Chondrocyte (in vitro differentiated cells): Measurements from ENCODE around the gene SPNS3. TPM values are rescaled to one million over a fixed set of nuclear protein-coding genes. Genes with fewer than 3 reads are reported as not detected.

Experiments used
- DNase-seq: peaks from one replicate; pipeline ENCODE4 v3.0.0; 2021; ENCODE audit warnings: mixed read lengths, low spot score
- H3K27ac Mint-ChIP-seq: one replicate; pipeline ENCODE4 v1.8.0; 2021; ENCODE audit warnings: mild to moderate bottlenecking, moderate library complexity, mixed read lengths; ENCODE audit not compliant: unreplicated experiment
- H3K27me3 Mint-ChIP-seq: 2 replicates; pipeline ENCODE4 v1.8.0; 2021; ENCODE audit warnings: low read depth, mixed read lengths
- H3K36me3 Mint-ChIP-seq: 2 replicates; pipeline ENCODE4 v1.8.0; 2021; ENCODE audit warnings: low read depth, mixed read lengths
- H3K4me1 Mint-ChIP-seq: 2 replicates; pipeline ENCODE4 v1.8.0; 2021; ENCODE audit warnings: low read depth, mild to moderate bottlenecking, mixed read lengths
- H3K4me3 Mint-ChIP-seq: one replicate; pipeline ENCODE4 v1.8.0; 2021; ENCODE audit warnings: mild to moderate bottlenecking, moderate library complexity, mixed read lengths; ENCODE audit not compliant: unreplicated experiment
- H3K9me3 Mint-ChIP-seq: 2 replicates; pipeline ENCODE4 v1.8.0; 2021; ENCODE audit warnings: low read depth, mixed read lengths
- total RNA-seq: library from RNA; stranded (reverse); gene quantifications from 3 replicates; pipeline ENCODE4 v1.2.1, GENCODE V29; 2021
- TF ChIP-seq, protein P1 (sequence below): fragments of 200-600 bp; sonication (generic); IDR thresholded peaks from 2 replicates; pipeline ENCODE4 v1.5.0; 2021; ENCODE audit warnings: antibody characterized with exemption, mild to moderate bottlenecking, moderate library complexity

SPNS3 gene
- total RNA-seq, 1 donor from 2014 or later: not detected

DNA sequence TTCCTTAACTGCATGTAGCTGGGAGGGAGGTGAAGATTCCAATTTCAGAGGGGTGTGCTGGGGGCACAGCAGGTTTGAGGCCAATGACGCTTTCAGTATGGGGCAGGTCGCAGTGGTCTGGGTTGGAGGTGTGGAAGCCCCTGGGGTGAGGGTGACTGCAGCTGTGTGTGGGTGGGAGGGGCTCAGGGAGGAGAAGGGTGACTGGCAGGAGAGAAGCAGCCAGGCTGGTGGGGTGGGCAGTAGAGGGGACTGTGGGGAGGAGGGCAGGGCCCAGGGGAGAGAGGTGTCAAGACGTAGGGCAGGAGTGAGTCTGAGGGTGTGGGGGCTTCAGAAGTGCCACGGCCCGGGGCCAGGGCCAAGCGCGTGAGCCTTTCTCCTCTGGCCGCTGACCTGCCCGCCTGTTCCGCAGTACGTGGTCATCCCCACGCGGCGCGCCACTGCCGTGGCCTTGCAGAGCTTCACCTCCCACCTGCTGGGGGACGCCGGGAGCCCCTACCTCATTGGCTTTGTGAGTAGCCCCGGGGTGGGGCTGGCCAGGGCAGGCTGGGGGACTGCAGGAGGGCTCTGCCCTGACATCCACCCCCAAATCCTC lies 102.0 kb downstream of the SPNS3 start:
- H3K9me3 Mint-ChIP-seq: no peaks in the 10 kb centered on the region
- H3K36me3 Mint-ChIP-seq: peaks cover 3% of the 10 kb centered on the region
- no peak for DNase-seq
- H3K4me1 Mint-ChIP-seq: no peaks in the 10 kb centered on the region
- H3K4me3 Mint-ChIP-seq: no peak overlapping the region
- H3K27me3 Mint-ChIP-seq: peaks cover 3% of the 10 kb centered on the region
- TF ChIP-seq, protein P1, sequence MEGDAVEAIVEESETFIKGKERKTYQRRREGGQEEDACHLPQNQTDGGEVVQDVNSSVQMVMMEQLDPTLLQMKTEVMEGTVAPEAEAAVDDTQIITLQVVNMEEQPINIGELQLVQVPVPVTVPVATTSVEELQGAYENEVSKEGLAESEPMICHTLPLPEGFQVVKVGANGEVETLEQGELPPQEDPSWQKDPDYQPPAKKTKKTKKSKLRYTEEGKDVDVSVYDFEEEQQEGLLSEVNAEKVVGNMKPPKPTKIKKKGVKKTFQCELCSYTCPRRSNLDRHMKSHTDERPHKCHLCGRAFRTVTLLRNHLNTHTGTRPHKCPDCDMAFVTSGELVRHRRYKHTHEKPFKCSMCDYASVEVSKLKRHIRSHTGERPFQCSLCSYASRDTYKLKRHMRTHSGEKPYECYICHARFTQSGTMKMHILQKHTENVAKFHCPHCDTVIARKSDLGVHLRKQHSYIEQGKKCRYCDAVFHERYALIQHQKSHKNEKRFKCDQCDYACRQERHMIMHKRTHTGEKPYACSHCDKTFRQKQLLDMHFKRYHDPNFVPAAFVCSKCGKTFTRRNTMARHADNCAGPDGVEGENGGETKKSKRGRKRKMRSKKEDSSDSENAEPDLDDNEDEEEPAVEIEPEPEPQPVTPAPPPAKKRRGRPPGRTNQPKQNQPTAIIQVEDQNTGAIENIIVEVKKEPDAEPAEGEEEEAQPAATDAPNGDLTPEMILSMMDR: no peak
- no peak overlapping the region for H3K27ac Mint-ChIP-seq

DNA sequence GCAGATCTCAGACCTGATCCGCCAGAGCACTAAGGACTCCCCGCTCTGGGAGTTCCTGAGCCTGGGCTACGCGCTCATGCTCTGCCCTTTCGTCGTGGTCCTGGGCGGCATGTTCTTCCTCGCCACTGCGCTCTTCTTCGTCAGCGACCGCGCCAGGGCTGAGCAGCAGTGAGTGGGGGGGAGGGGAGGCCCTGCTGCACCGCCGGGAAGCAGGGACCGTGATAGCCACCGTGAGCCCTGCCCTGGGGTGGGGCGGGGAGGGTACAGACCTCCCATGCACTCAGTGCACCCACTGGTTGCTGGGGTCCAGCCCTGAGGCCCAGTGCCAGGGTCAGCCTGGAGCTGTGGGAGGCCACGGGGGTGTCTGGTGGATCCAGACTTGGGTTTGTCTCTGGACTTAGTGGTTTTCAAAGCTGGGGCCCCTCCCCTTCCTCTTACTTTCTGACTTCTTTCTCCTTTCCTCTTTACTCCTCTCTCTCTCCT lies 102.6 kb downstream of the SPNS3 start:
- Mint-ChIP-seq H3K27me3 (peaks cover 3% of the 10 kb centered on the region), H3K9me3 (no peaks in the 10 kb centered on the region), H3K4me3 (no peak overlapping the region), H3K36me3 (peaks cover 5% of the 10 kb centered on the region), H3K4me1 (no peaks in the 10 kb centered on the region), H3K27ac (no peak overlapping the region)
- DNase-seq: no peak
- TF ChIP-seq, protein P1: no peak

DNA sequence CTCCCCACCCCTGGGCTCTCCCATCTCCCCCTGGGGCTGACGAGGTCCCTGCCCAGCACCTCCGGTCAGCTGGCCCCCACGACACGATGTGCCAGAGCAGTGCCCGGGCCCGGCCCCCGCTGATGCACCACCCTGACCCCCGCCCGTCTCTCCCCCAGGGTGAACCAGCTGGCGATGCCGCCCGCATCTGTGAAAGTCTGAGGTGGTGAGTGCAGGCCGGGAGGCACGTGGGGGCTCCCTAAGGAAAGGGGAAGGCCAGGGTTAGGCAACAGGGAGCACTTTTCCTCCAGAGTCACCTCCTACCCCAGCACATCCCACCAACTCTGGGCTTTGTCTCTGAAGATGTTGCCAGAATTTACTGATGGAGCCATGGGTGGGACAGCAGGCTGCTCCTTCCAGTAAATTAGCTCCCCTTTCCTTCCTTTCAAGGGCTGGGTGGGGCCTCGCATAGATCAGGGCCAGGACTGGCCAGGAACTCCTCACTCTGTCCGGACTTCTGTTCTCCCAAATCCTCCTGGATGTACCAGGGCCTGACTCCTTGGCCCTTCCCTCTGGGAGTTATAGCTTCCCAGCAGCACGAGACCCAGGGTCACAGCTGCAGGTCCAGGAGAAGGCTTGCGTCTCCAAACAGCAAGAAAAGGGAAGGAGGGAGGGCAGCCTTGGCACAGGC lies 103.1 kb downstream of the SPNS3 start:
- Mint-ChIP-seq H3K4me3 (no peak overlapping the region), H3K27me3 (peaks cover 3% of the 10 kb centered on the region), H3K36me3 (peaks cover 6% of the 10 kb centered on the region), H3K27ac (no peak overlapping the region), H3K9me3 (no peaks in the 10 kb centered on the region), H3K4me1 (no peaks in the 10 kb centered on the region)
- TF ChIP-seq, protein P1: no peak
- no peak for DNase-seq

Other genes with a start within 250 kb of the SPNS3 start
- 44.7 to 50.1 TPM (median 45.7 TPM) in 3 replicates for gene ANKFY1, start 170.0 kb upstream of the SPNS3 start, total RNA-seq
- gene UBE2G1, start 67.3 kb upstream of the SPNS3 start, total RNA-seq: 54.6 to 80.0 TPM (median 79.2 TPM) in 3 replicates
- 0.70 to 0.87 TPM in 2 of 3 replicates, not detected in the other for gene SPNS2, start 64.9 kb downstream of the SPNS3 start, total RNA-seq
- gene MYBBP1A, start 121.4 kb downstream of the SPNS3 start, total RNA-seq: 33.6 to 58.2 TPM (median 36.4 TPM) in 3 replicates
- not detected in 3 replicates for gene GGT6, start 126.6 kb downstream of the SPNS3 start, total RNA-seq
- 0.32 to 0.36 TPM in 2 of 3 replicates, not detected in the other for gene SMTNL2, start 150.6 kb downstream of the SPNS3 start, total RNA-seq
- gene ALOX15, start 207.7 kb downstream of the SPNS3 start, total RNA-seq: 0.15 TPM in 1 of 3 replicates, not detected in the others